DOHH2 (cell line): ENCODE measurements around the gene SLC2A6.

ENCODE experiments used
- CTCF ChIP-seq: fragments of 200-600 bp; sonication (generic); IDR thresholded peaks from one replicate; pipeline ENCODE4 v1.5.1; 2014; ENCODE audit warnings: antibody characterized with exemption, mild to moderate bottlenecking, low read depth, low read length; ENCODE audit not compliant: poor library complexity, severe bottlenecking
- EZH2phosphoT487 ChIP-seq: fragments of 200-600 bp; sonication (generic); IDR thresholded peaks from 2 replicates; pipeline ENCODE4 v1.6.1; 2017; ENCODE audit warnings: borderline replicate concordance, mild to moderate bottlenecking, antibody characterized with exemption, low read length, moderate library complexity, mixed read lengths

GRCh38 chr9:133523106-133523505, 44.2 kb upstream of the SLC2A6 start:
- TF ChIP-seq CTCF: no peak
- no peak for TF ChIP-seq EZH2phosphoT487
